Measurements from ENCODE around the gene OBSCN.

The OBSCN gene

DNA sequence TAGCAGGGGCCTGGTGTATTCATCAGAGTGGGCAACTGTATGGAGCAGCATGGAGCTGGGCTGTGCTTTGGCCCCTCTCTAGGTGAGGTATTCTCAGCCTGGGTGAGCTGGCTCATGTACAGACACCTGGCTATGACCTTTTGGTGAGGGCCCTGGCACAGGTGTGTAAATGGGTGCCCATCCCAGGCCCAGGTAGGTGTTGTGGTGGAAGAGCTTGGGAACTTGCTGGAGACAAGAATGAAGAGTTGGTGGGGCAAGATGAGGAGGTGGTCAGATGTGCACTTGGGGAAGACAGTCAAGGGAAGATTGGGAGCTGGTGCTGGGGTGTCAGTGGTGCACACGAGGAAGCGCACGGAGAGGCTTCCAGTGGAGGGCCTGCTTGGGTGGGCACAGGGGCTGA is 103.2 kb downstream of the OBSCN start:
- no peak for DNase-seq

DNA sequence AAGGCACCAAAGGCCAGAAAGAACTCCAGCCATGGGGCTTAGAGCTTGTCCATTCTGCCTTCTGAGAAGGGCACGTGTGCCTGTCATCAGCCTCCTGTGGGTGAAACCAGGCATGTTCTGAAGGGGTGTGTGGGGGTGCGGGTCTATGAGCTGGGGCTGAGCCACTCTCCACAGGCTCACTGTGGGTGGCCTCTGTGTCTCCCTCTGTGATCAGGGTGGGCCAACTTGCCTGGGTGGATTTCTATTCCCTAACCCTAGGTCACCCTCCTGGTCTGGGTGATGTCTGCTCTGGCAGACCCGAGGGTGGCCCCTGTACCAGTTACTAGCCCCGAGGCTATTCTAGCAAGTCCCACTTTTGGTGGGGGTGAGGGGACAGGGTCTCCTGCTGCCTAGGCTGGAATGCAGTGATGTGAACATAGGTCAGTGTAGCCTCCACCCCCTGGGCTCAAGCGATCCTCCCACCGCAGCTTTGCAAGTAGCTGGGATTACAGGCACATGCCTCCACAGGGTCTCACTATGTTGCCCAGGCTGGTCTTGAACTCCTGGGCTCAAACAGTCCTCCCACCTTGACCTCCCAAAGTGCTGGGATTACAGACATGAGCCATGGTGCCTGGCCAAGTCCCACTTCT is 104.4 kb downstream of the OBSCN start:
- DNase-seq = no peak

DNA sequence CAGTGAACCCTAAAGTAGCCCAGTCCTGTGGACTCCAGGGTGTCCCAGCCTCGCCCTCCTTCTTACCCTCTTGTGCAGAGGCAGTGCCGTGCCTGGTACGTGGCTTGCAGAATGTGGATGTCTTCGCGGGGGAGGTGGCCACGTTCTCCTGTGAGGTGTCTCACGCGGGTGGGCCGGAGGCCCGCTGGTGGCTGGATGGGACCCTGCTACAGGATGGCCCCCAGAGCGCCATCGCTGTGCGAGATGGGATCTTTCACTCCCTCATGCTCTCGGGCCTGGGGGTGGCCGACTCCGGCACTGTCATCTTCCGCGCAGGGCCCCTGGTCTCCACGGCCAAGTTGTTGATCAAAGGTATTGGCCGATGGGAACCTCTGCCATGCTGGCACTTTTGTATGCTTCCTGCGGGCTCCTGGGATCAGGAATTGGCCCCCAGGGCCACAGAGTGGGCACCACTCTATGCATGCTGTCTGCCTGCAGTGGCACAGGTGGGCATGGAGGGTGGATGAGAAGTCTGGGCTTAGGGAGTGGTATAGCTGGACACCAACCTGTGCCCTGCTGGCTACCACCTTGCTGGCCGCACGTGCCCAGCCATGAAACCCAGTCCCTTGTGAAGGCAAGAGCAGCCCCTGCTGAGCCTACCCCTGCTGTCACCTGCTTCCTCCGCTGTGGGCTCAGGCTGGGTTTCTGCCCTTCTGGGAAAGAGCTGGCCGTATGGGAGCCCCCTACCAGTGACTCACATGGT is 105.9 kb downstream of the OBSCN start:
- DNase-seq = no peak

DNA sequence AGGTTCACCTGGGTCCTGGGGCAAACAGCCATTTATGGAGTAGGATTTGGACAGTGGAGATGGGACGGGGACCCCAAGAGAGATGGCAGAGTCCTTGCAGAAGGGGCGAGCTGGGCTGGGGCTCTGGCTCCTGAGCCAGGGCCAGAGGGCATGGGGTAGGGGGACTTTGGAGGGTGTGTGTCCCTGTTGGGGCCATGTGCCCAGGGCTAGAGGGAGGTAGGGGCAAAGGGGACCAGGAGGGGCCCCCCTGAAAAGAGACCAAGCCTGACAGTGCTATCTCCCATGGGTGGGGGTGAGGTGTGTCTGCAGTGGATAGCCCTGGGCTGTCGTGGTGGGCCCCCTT is 106.4 kb downstream of the OBSCN start:
- no peak for DNase-seq

DNA sequence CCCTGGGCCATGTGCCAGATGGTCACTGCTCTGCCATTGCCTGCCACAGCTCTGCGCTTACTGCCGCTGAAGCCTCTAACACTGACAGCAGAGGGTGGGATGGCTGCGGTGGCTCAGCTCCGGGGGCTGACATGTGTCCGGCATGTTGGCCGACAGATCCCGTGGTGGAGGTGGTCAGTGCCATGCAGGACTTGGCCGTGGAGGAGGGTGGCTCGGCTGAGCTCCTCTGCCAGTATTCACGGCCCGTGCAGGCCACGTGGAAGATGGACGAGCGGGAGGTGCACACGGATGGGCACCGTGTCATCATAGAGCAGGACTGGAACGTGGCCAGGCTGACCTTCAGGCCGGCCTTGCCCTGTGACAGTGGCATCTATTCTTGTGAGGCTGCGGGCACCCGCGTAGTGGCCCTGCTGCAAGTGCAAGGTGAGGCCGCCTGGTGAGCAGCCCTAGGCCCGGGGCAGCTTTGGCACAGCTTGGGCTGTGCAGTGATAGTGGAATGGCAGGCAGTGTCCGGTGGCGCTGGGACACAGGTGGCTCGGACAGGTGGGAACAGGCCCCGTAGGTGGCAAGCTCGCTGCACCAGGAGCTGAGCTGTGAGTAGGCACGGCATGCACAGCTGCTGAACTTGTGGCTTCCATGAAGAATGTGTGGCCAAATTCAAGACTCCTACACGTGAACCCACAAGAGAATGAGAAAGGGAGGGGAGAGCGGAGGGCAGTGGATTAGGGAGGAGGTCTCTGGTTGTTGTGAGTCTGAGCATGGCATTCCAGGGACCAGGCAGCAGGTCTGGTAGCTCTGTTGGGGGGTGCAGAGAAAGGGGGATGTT is 107.0 kb downstream of the OBSCN start:
- DNase-seq = no peak

DNA sequence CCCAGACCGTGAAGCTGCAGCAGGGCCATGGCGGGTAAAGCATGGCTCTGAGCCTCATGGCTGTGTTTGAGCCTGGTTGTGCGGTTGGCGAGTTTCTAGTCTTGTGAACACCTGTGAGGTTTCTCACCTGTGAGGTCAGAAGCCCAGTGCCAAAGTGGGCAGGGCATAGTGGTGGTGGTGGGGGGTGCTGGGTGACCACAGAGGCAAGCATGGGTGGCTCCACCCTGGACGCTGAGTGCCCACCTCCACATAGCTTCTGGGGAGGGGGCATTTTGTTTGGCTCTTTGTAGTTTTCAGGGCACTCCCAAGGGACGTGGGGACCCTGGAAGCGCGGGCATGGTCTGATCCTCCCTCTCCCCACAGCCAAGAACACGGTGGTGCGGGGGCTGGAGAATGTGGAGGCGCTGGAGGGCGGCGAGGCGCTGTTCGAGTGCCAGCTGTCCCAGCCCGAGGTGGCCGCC is 107.7 kb downstream of the OBSCN start:
- no peak for DNase-seq

DNA sequence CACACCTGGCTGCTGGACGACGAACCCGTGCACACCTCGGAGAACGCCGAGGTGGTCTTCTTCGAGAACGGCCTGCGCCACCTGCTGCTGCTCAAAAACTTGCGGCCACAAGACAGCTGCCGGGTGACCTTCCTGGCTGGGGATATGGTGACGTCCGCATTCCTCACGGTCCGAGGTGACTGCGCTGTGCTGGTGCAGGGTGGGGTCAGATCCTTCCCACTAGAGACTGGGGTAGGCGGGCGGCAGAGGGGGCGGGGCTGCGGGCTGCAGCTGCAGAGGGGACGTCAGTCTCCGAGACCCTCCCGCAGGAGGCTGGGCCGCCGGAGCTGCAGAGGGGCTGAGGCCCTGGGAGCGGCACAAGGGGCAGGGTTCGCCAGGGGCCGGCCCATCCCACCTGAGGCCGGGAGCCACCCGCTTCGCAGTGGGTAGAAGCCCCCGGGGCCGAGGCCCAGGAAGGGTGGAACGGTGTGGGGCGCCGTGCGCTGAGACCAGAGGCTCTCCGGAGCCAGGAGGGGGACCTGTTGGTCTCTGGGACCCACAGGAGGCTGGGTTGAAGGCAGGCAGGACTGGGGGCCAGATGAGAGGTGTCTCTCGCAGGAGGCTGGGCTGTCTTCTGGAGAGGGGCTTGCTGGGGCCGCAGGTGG is 108.2 kb downstream of the OBSCN start:
- DNase-seq = no peak

DNA sequence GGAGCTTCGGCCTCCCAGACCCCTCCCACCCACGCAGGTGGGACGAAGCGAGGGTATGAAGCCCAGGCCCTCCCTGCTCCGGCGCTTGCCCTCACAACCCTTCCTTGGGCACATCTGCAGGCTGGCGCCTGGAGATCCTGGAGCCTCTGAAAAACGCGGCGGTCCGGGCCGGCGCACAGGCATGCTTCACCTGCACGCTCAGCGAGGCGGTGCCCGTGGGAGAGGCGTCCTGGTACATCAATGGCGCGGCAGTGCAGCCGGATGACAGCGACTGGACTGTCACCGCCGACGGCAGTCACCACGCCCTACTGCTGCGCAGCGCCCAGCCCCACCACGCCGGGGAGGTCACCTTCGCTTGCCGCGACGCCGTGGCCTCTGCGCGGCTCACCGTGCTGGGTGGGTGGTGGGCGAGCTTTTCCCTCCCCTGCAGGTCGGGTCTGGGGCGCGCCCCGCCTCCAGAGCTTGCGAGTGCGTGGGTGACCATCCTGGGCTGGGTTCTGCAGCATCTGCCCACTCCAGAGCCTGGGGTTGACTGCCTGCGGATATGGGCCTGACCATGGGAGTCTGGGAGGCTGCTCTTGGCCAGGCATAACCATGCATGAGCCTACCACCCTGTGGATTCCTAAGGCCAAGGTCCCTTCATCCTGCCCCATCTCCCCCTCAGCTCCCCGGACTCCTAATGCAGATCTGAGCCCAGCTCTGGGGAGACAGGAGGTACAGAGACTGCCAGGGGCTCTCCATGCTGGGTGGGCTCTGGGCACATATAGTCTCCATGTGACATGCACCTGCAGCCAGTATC is 108.9 kb downstream of the OBSCN start:
- no peak for DNase-seq

DNA sequence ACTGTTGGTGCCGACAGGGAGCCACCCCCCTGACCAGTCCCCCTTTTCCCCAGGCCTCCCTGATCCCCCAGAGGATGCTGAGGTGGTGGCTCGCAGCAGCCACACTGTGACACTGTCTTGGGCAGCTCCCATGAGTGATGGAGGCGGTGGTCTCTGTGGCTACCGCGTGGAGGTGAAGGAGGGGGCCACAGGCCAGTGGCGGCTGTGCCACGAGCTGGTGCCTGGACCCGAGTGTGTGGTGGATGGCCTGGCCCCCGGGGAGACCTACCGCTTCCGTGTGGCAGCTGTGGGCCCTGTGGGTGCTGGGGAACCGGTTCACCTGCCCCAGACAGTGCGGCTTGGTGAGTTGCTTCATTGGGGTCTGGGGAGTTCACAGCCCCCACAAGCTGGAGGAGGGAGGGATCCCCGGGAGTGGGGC is 109.6 kb downstream of the OBSCN start:
- no peak for DNase-seq

DNA sequence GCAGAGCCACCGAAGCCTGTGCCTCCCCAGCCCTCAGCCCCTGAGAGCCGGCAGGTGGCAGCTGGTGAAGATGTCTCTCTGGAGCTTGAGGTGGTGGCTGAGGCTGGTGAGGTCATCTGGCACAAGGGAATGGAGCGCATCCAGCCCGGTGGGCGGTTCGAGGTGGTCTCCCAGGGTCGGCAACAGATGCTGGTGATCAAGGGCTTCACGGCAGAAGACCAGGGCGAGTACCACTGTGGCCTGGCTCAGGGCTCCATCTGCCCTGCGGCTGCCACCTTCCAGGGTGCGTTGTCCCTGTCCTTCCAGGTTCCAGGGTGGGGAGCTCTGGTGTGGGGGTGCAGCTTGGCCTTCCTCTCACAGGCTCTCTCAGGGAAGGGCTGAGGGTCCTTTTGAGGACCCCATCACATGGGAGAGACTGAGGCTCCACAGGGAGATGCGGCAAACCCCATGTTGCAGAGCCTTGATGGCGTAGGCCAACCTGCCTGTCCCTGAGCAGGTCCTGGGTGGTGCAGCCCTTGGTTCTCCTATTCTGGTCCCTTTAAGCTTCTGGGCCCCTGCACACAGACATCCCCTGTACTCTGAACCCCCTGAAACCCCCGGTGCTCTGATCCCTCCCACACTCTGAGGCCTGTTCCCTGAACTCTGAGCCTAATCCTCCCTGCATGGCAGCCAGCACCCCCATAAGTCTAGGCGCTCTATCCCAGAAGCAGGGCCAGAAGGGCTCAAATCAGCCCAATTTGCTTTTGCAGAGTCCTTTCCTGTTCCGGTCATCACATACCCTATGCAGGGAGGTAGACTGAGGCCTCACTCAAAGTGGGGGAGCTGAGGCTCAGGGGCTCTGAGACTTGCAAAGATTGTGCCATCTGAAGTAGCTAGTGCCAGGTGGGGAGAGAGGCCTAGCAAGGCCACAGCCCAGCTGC is 110.3 kb downstream of the OBSCN start:
- no peak for DNase-seq

DNA sequence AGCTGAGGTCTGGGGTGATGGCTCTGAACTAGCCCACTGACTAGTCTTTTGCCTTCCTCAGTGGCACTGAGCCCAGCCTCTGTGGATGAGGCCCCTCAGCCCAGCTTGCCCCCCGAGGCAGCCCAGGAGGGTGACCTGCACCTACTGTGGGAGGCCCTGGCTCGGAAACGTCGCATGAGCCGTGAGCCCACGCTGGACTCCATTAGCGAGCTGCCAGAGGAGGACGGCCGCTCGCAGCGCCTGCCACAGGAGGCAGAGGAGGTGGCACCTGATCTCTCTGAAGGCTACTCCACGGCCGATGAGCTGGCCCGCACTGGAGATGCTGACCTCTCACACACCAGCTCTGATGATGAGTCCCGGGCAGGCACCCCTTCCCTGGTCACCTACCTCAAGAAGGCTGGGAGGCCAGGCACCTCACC is 111.0 kb downstream of the OBSCN start:
- DNase-seq = no peak

DNA sequence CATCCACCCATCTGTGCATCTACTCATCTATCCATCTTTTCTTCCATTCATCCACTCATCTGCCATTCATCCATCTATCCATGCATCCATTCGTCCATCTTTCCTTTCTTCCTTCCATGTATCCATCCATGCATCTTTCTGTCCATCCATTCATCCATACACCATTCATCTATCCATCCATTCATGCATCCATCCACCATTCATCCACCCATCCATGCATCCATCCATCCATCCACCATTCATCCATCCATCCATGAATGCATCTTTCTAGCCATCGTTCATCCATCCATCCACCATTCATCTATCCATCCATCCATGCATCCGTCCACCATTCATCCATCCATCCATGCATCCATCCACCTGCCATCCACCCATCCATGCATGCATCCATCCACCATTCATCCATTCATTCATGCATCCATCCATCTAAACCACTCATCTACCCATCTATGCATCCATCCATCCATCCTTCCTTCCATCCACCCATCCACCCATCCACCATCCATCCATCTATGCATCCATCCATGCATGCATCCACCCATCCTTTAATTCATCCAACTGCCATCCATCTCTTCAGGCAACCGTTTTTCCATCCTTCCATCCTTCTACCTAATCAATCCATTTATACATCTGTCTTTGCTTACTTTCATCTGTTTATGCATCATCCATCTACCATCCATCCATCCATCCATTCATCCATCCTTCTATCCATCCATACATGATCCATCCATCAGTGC is 111.7 kb downstream of the OBSCN start:
- no peak for DNase-seq

DNA sequence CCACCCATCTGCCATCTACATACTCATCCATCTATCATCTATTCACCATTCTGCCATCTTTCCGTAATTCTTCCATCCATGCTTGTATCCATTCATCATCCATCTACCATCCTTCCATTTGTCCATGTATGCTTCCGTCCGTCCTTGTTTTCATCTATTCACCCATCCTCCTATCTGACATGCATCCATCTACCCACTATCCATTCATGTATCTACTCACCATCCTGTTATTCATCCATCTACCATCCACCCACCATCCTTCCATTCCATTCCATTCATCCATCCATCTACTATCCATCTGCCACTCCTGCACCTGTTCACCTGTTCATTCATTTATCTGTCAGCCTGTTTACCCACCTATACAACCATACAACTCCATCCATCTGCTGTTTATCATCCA is 112.5 kb downstream of the OBSCN start:
- no peak for DNase-seq

DNA sequence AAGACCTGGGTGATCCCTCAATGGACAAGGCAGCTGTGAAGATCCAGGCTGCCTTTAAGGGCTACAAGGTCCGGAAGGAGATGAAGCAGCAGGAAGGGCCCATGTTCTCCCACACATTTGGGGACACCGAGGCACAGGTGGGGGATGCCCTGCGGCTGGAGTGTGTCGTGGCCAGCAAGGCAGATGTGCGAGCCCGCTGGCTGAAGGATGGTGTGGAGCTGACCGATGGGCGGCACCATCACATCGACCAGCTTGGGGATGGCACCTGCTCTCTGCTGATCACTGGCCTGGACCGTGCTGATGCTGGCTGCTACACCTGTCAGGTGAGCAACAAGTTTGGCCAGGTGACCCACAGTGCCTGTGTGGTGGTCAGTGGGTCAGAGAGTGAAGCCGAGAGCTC is 113.6 kb downstream of the OBSCN start:
- DNase-seq = no peak

DNA sequence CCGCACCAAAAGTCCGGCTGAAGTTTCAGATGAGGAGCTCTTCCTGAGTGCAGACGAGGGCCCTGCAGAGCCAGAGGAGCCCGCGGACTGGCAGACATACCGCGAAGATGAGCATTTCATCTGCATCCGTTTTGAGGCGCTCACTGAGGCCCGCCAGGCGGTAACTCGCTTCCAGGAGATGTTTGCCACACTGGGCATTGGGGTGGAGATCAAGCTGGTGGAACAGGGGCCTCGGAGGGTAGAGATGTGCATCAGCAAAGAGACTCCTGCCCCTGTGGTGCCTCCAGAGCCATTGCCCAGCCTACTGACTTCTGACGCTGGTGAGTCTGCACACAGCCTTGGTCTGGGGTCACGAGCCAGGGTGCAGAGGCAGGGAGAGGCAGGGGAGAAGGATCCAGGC is 114.1 kb downstream of the OBSCN start:
- no peak for DNase-seq

DNA sequence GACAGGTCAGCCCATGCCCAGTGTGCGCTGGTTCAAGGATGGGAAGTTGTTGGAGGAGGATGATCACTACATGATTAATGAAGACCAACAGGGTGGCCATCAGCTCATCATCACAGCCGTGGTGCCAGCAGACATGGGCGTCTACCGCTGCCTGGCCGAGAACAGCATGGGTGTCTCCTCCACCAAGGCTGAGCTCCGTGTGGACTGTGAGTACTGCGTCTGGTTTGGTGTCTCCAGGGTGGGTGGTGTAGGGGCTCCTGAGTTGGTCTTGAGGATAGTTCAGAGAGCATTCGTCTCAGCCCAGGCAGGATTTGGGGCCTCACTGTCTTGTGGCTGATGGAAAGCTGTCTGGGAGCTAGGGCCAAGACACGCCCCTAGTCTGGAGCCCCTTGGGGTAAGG is 115.6 kb downstream of the OBSCN start:
- no peak for DNase-seq

DNA sequence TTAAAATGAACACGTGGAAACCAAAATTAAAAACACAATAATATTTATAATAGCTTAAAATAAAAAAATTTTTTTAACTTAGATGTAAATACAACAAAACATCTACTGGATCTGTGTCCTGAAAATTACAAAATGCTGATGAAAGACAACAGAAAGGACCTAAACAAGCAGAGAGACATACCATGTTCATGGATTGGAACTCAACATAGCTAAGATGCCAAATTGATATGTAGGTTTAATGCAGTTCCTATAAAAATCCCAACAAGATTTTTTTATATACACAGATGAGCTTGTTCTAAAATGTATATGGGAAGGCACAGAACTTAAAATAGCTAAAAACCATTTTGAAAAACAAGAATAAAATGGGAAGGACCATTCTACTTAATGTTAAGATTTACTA is 117.4 kb downstream of the OBSCN start:
- DNase-seq = no peak

DNA sequence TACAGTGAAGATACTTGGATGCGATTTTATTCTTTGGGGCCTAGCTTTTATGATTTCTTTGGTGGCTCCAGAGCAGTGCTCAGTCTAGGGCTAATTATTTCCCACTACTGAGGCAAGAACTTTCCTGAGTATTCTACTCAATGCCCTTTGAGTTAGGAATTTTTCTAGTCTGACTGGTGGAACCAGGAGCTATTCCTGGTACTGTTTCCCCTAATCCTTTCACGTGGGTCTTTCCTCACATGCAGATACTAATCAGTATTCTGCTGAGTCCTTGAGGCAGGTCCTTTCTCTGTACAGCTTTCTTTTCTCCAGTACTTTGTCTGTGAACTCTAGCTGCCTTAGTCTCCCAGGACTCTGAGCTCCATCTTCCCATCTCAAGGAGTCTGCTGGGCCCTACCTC is 122.0 kb downstream of the OBSCN start:
- no peak for DNase-seq

DNA sequence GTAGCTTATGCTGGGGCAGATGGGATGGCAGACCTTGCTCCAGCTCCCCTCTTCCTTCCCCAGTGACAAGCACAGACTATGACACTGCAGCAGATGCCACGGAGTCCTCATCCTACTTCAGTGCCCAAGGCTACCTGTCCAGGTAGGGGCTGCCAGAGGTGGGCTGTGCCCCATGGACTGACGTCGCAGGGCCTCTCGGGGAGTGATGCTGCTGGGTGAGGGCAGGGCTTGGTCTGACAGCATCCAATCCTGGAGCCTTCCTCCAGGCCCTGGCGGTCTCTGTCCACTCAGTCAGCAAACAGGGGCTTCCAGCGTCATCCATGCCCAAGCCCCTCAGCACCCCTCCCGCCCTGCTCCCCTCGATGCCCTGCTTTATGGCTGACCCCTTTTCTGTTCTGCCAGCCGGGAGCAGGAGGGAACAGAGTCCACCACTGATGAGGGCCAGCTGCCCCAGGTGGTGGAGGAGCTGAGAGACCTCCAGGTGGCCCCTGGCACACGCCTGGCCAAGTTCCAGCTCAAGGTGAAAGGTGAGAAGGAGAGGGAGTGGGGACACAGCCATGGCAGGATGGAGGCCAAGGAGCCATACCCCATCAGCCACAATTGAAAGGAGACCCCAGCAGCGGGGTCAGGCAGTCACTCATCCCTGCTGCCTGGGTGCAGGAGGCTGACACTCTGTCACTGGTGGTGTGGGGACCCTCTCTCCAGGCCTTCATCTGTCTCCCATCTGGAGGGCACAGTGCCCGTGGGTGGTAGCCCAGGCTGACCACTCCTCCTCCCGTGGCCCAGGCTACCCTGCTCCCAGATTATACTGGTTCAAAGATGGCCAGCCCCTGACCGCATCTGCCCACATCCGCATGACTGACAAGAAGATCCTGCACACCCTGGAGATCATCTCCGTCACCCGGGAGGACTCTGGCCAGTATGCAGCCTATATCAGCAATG is 125.2 kb downstream of the OBSCN start:
- DNase-seq = no peak

DNA sequence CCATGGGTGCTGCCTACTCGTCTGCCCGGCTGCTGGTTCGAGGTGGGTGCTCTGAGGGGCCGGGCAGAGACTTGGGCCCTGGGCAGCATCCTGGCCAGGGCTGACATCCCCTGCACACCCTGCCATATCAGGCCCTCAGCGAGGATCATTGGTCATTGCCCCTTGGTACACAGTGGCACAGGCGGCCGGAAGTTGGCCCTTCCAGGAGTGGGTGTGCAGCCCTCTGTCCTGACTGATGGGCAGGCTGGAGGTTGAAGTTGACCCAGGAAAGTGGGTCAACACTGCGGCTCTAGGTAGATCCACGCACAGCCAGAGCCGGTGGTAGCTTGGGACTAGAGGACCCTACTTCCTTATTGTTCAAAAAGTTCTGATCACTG is 125.9 kb downstream of the OBSCN start:
- no peak for DNase-seq
